GM10266 (cell line): Measurements from ENCODE around the gene HUS1.
A peak's percentile ranks its signal among the peaks of the same experiment; 100 is the strongest.

Experiments used
- DNase-seq: peaks from one replicate; pipeline ENCODE4 v3.0.0; 2012; ENCODE audit errors: extremely low spot score
- TF ChIP-seq, protein P1 (sequence below): IDR thresholded peaks from 2 replicates; pipeline ENCODE4 v1.5.1; 2012; ENCODE audit warnings: mild to moderate bottlenecking, low read depth; ENCODE audit not compliant: control insufficient read depth, insufficient read depth; ENCODE audit errors: missing control alignments

The HUS1 gene

DNA sequence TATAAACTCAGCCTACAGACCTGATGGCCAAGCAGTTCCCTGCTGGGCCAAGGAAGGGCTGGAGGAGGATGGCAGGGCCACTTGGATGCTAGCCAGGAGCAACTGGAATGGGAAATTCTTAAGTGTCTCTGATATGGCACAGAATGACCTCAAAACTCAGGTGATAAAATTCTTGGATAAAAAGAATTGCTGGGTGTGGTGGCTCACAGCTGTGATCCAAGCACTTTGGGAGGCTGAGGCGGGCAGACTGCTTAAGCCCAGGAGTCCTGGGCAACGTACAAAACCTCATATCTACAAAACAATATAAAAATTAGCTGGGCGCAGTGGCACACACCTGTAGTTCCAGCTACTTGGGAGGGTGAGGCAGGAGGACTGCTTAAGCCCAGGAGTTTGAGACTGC, 17.2 kb downstream of the HUS1 start:
- TF ChIP-seq, protein P1, sequence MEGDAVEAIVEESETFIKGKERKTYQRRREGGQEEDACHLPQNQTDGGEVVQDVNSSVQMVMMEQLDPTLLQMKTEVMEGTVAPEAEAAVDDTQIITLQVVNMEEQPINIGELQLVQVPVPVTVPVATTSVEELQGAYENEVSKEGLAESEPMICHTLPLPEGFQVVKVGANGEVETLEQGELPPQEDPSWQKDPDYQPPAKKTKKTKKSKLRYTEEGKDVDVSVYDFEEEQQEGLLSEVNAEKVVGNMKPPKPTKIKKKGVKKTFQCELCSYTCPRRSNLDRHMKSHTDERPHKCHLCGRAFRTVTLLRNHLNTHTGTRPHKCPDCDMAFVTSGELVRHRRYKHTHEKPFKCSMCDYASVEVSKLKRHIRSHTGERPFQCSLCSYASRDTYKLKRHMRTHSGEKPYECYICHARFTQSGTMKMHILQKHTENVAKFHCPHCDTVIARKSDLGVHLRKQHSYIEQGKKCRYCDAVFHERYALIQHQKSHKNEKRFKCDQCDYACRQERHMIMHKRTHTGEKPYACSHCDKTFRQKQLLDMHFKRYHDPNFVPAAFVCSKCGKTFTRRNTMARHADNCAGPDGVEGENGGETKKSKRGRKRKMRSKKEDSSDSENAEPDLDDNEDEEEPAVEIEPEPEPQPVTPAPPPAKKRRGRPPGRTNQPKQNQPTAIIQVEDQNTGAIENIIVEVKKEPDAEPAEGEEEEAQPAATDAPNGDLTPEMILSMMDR = no peak
- DNase-seq = no peak

DNA sequence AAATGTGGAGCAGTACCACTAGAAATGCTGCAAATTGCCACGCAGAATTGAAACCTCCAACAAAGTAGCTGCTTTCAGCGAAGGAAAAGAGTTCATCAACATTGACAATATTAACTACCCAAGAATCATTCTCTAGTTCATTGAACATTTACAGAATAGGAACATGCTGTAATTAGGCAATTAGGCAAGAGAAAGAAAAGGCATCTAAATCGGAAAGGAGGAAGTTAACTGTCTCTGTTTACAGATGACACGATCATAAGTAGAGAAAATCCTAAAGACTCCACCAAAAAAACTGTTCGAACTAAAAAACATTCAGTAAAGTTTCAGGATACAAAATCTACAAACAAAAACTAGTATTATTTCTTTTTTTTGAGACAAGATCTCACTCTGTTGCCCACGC, 22.3 kb downstream of the HUS1 start:
- TF ChIP-seq, protein P1 = no peak

DNA sequence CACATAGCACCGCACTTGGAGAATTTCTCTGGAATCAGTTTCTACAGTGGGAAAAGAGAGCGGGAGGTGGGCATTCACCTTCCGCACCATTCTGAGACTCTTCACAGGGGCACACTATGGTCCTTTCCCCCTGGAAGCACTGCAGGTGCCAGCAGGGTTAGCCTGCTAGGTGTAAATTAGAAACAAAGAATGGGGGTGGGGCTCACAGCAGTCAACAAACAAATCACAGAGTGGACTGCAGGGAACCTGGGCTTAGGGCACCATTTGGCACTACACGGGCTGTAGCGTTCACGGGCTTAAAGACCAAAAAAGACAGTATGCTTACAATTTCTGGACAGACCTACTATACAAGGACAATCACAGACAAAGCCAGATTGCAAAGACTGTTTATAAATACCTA, 23.2 kb downstream of the HUS1 start:
- DNase-seq = no peak
- TF ChIP-seq, protein P1 = no peak

More for the DNA sequence above, 22.3 kb downstream of the HUS1 start:
- DNase-seq = no peak

DNA sequence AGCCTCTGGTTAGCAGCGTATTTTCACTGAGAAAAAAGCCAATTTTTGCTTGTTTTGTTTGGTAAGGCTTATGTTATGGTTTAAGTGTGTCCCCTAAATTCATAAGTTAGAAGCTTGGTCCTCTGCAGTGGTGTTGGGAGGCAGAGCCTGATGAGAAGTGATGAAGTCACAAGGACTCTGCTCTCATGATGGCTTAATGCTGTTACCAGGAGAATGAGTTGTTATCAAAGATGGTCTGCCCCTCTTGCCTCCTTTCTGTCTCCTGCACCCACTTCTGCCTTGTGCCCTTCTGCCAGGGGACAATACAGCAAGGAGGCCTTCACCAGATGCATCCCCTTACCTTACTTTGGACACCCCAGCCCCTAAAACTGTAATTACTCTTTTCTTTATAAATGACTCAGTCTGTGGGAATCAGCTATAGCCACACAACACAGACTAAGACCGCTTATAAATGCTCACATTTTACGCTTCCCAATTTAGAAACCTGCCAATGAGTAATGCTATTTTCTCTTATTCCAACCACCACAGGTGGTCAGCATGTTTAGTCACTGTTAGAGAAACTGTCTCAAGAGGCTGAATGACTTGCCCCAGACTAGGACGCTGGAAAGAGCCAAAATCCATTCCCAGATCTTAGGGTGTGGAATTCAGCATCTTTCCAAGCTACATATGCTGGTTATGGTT, 25.0 kb downstream of the HUS1 start:
- TF ChIP-seq, protein P1 = no peak
- peak; percentile 57 for DNase-seq

DNA sequence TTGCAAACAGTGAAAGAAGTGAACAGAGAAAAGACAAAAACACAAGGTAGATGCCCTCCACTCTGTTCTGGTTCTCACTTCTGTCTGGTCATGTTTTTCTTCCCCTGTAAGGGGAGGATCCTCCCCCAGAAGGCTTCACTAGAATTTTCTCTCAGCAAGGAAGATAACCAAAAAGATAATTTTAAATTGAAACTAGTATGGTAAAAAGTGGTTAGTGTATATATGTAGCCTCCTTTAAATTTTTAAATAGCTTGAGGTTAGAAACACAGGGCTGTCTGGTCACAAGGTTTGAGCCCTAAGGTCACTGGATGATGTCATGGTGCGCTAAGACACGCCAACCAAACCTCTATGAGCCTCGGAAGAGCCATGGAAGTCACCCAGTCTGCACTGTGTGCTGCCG, 25.6 kb downstream of the HUS1 start:
- TF ChIP-seq, protein P1 = no peak
- DNase-seq = peak; percentile 83

DNA sequence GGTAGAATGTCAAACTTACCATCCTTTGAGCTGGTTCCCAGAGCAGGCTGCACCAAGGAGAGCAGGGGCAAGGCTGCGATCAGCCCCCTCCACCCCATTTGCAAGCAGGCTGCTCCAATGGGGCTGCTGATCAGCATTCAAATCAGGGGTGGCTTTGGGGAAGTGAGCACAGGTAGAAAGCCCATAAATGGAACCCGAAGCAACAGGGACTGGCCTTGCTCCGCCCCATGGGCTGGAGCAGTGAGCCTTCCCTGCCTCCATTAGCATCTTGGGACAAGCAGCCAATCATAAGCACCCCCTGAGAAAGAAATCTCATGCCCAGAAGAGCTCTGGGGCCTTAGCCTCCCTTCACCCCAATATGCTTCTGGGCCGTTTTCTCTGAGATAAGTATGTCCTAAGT, 27.2 kb downstream of the HUS1 start:
- TF ChIP-seq, protein P1 = no peak
- no peak for DNase-seq

DNA sequence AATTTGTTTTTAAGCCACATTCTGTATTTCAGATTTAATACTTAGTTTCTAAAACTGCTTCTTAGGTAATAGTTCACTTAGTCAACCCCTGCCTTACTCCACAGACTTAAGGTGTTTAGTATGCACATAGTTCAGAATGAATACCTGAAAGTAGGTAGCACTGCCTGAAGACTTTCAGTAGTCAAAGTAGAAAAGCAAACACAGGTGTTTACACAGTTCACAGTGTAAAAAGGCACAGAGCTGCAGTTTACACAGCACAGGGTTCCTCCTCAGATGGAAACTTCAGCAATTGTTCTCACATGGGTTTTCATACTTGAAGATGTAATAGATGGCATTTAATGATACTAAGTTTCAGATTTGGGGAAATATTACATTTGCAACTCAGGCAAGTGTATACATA, 28.0 kb downstream of the HUS1 start:
- DNase-seq = no peak

More for the DNA sequence above, 28.0 kb downstream of the HUS1 start:
- TF ChIP-seq, protein P1 = no peak
